IPS-18a (cell line): ENCODE results near the gene KANSL1.
"Not testable (repeated sequence)": the region's sequence is repeated elsewhere in the genome, so short reads cannot be mapped to it uniquely, and the experiment has no call there.

Source experiments
- H3K27ac ChIP-seq: one replicate; pipeline ENCODE4 v1.5.1; 2013; ENCODE audit warnings: low read length
- H3K27me3 ChIP-seq: one replicate; pipeline ENCODE4 v1.6.1; 2013; ENCODE audit warnings: mild to moderate bottlenecking, low read length; ENCODE audit not compliant: control insufficient read depth, insufficient read depth
- H3K36me3 ChIP-seq: one replicate; pipeline ENCODE4 v1.6.1; 2013; ENCODE audit warnings: low read depth, low read length; ENCODE audit not compliant: control insufficient read depth
- H3K4me1 ChIP-seq: one replicate; pipeline ENCODE4 v1.6.1; 2013; ENCODE audit warnings: low read depth, low read length; ENCODE audit not compliant: control insufficient read depth
- H3K4me3 ChIP-seq: one replicate; pipeline ENCODE4 v1.5.1; 2013; ENCODE audit warnings: low read length
- H3K9ac ChIP-seq: one replicate; pipeline ENCODE4 v1.6.1; 2013; ENCODE audit warnings: mild to moderate bottlenecking, low read length, moderate library complexity
- H3K9me3 ChIP-seq: one replicate; pipeline ENCODE4 v1.6.1; 2013; ENCODE audit warnings: low read depth, low read length; ENCODE audit not compliant: control insufficient read depth

KANSL1 gene

GRCh38 chr17:46008591-46008990, 184.6 kb downstream of the KANSL1 start:
- H3K9ac ChIP-seq = no peak overlapping the region
- no peaks in the 10 kb centered on the region for H3K4me1 ChIP-seq

DNA sequence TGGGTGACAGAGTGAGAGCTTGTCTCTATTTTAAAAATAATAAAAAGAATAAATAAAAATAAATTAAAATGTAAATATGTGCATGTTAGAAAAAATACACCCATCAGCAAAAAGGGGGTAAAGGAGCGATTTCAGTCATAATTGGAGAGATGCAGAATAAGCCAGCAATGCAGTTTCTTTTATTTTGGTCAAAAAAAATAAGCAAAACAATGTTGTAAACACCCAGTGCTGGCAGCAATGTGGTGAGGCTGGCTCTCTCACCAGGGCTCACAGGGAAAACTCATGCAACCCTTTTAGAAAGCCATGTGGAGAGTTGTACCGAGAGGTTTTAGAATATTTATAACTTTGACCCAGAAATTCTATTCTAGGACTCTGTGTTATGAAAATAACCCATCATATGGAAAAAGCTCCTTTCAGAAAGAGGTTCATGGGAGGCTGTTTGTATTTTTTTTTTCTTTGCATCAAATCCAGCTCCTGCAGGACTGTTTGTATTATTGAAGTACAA, 185.7 kb downstream of the KANSL1 start:
- Histone ChIP-seq H3K4me1 (no peaks in the 10 kb centered on the region), H3K27me3 (no peaks in the 10 kb centered on the region), H3K27ac (no peak overlapping the region), H3K9ac (no peak overlapping the region), H3K36me3 (no peaks in the 10 kb centered on the region), H3K4me3 (no peak overlapping the region), H3K9me3 (no peaks in the 10 kb centered on the region)

More at GRCh38 chr17:46008591-46008990, 184.6 kb downstream of the KANSL1 start:
- H3K27me3 ChIP-seq = no peaks in the 10 kb centered on the region
- no peak overlapping the region for H3K4me3 ChIP-seq
- no peak overlapping the region for H3K27ac ChIP-seq
- H3K9me3 ChIP-seq = no peaks in the 10 kb centered on the region
- H3K36me3 ChIP-seq = no peaks in the 10 kb centered on the region

- not testable (repeated sequence) for H3K36me3 ChIP-seq, H3K4me3 ChIP-seq, H3K4me1 ChIP-seq, H3K27ac ChIP-seq, H3K9me3 ChIP-seq, H3K9ac ChIP-seq, H3K27me3 ChIP-seq
Measured at GRCh38 chr17:46006082-46006481, 187.1 kb downstream of the KANSL1 start.

GRCh38 chr17:46003907-46004748, 189.1 kb downstream of the KANSL1 start:
- no peak overlapping the region for H3K27ac ChIP-seq
- no peaks in the 10 kb centered on the region for H3K4me1 ChIP-seq
- H3K9ac ChIP-seq = no peak overlapping the region
- H3K9me3 ChIP-seq = no peaks in the 10 kb centered on the region
- H3K27me3 ChIP-seq = no peaks in the 10 kb centered on the region
- H3K36me3 ChIP-seq = no peaks in the 10 kb centered on the region
- H3K4me3 ChIP-seq = no peak overlapping the region

DNA sequence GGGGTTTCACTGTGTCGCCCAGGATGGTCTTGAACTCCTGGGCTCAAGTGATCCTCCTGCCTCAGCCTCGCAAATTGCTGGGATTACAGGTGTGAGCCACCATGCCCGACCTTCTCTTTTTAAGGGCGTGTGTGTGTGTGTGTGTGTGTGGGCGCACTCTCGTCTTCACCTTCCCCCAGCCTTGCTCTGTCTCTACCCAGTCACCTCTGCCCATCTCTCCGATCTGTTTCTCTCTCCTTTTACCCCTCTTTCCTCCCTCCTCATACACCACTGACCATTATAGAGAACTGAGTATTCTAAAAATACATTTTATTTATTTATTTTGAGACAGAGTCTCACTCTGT, 190.3 kb downstream of the KANSL1 start:
- Histone ChIP-seq H3K36me3 (no peaks in the 10 kb centered on the region), H3K9ac (no peak overlapping the region), H3K27ac (no peak overlapping the region), H3K4me3 (no peak overlapping the region), H3K9me3 (no peaks in the 10 kb centered on the region), H3K27me3 (no peaks in the 10 kb centered on the region), H3K4me1 (no peaks in the 10 kb centered on the region)

- Histone ChIP-seq H3K4me1 (no peaks in the 10 kb centered on the region), H3K27ac (no peak overlapping the region), H3K36me3 (no peaks in the 10 kb centered on the region), H3K9ac (no peak overlapping the region), H3K9me3 (no peaks in the 10 kb centered on the region), H3K4me3 (no peak overlapping the region), H3K27me3 (no peaks in the 10 kb centered on the region)
Measured at GRCh38 chr17:46002311-46002972, 190.8 kb downstream of the KANSL1 start.

DNA sequence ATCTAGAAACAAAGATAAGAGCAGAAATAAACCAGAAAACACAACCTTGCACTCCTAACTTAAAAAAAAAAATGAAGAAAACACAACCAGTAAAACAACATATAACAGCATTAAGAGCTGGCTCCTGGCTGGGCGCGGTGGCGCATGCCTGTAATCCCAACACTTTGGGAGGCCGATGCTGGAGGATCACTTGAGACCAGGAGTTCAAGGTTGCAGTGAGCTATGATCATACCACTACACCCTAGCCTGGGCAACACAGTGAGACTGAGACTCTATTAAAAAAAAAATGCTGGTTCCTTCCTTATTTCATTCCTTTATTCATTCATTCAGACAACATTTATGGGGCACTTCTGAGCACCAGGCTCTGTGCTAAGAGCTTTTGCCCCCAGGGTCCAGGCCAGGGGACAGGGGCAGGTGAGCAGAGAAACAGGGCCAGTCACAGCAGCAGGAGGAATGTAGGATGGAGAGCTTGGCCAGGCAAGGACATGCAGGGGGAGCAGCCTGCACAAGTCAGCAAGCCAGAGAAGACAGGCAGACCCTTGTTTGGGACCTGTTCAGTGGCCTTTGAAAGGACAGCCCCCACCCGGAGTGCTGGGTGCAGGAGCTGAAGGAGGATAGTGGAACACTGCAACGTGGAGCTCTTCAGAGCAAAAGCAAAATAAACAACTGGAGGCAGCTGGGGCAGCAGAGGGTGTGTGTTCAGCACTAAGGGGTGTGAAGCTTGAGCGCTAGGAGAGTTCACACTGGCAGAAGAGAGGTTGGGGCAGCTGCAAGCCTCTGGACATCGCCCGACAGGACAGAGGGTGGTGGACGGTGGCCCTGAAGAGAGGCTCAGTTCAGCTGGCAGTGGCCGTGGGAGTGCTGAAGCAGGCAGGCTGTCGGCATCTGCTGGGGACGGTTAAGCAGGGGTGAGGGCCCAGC, 191.6 kb downstream of the KANSL1 start:
- no peak overlapping the region for H3K27ac ChIP-seq
- no peak overlapping the region for H3K4me3 ChIP-seq
- no peaks in the 10 kb centered on the region for H3K9me3 ChIP-seq
- no peaks in the 10 kb centered on the region for H3K27me3 ChIP-seq
- no peak overlapping the region for H3K9ac ChIP-seq
- H3K4me1 ChIP-seq = no peaks in the 10 kb centered on the region
- H3K36me3 ChIP-seq = no peaks in the 10 kb centered on the region

GRCh38 chr17:46000757-46001156, 192.5 kb downstream of the KANSL1 start:
- Histone ChIP-seq H3K36me3 (no peaks in the 10 kb centered on the region), H3K9ac (no peak overlapping the region), H3K4me1 (no peaks in the 10 kb centered on the region)

DNA sequence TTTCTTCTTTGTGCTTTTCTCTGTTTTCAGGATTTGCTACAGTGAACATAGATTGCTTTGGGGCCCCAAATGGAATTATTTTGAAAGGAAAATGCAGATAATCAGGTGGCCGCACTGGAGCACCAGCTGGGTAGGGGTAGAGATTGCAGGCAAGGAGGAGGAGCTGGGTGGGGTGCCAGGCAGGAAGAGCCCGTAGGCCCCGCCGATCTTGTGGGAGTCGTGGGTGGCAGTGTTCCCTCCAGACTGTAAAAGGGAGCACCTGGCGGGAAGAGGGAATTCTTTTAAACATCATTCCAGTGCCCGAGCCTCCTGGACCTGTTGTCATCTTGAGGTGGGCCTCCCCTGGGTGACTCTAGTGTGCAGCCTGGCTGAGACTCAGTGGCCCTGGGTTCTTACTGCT, 192.9 kb downstream of the KANSL1 start:
- no peak overlapping the region for H3K4me3 ChIP-seq
- no peak overlapping the region for H3K9ac ChIP-seq
- H3K27me3 ChIP-seq = no peaks in the 10 kb centered on the region
- H3K9me3 ChIP-seq = no peaks in the 10 kb centered on the region
- no peaks in the 10 kb centered on the region for H3K36me3 ChIP-seq
- no peak overlapping the region for H3K27ac ChIP-seq
- H3K4me1 ChIP-seq = no peaks in the 10 kb centered on the region

More at GRCh38 chr17:46000757-46001156, 192.5 kb downstream of the KANSL1 start:
- H3K9me3 ChIP-seq = no peaks in the 10 kb centered on the region
- H3K4me3 ChIP-seq = no peak overlapping the region
- H3K27me3 ChIP-seq = no peaks in the 10 kb centered on the region
- no peak overlapping the region for H3K27ac ChIP-seq

DNA sequence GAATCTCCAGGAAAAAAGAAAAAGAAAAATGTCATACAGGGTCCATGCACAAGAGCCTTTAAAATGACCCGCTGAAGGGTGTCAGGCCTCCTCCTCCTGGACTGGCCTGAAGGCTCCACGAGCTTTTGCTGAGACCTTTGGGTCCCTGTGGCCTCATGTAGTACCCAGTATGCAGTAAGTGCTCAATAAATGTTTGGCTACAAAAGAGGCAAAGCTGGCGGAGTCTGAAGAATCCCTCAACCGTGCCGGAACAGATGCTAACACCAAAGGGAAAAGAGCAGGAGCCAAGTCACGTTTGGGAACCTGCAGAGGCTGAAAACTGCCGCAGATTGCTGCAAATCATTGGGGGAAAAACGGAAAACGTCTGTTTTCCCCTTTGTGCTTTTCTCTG, 193.3 kb downstream of the KANSL1 start:
- H3K27me3 ChIP-seq = no peaks in the 10 kb centered on the region
- H3K27ac ChIP-seq = no peak overlapping the region
- H3K4me3 ChIP-seq = no peak overlapping the region
- H3K9me3 ChIP-seq = no peaks in the 10 kb centered on the region
- no peaks in the 10 kb centered on the region for H3K4me1 ChIP-seq
- H3K36me3 ChIP-seq = no peaks in the 10 kb centered on the region
- H3K9ac ChIP-seq = no peak overlapping the region
